ENCODE measurements around the gene EFTUD2.

The EFTUD2 gene

GRCh38 chr17:44887016-44887415 is 12.2 kb downstream of the EFTUD2 start:
- no peak for DNase-seq

GRCh38 chr17:44884941-44885340 is 14.3 kb downstream of the EFTUD2 start:
- DNase-seq, result no peak

- no peak for DNase-seq
Observed at GRCh38 chr17:44881145-44881544, 18.1 kb downstream of the EFTUD2 start.

GRCh38 chr17:44880062-44880461 is 19.2 kb downstream of the EFTUD2 start:
- DNase-seq, result no peak

GRCh38 chr17:44879376-44879775 is 19.9 kb downstream of the EFTUD2 start:
- DNase-seq, result no peak

GRCh38 chr17:44878627-44879221 is 20.5 kb downstream of the EFTUD2 start:
- no peak for DNase-seq

- no peak for DNase-seq
Observed at GRCh38 chr17:44877121-44877520, 22.1 kb downstream of the EFTUD2 start.

GRCh38 chr17:44875761-44876160 is 23.5 kb downstream of the EFTUD2 start:
- DNase-seq, result no peak

GRCh38 chr17:44872131-44872768 is 27.0 kb downstream of the EFTUD2 start:
- no peak for DNase-seq

GRCh38 chr17:44871556-44871955 is 27.7 kb downstream of the EFTUD2 start:
- no peak for DNase-seq

GRCh38 chr17:44867841-44868240 is 31.4 kb downstream of the EFTUD2 start:
- DNase-seq, result no peak

- no peak for DNase-seq
Observed at GRCh38 chr17:44865931-44866330, 33.3 kb downstream of the EFTUD2 start.

GRCh38 chr17:44865231-44865660 is 34.0 kb downstream of the EFTUD2 start:
- DNase-seq, result peak; percentile 87

GRCh38 chr17:44864831-44865230 is 34.4 kb downstream of the EFTUD2 start:
- no peak for DNase-seq

GRCh38 chr17:44863061-44863918 is 36.0 kb downstream of the EFTUD2 start:
- DNase-seq, result no peak

- no peak for DNase-seq
Observed at GRCh38 chr17:44862278-44862914, 36.8 kb downstream of the EFTUD2 start.

- DNase-seq, result no peak
Observed at GRCh38 chr17:44859701-44860100, 39.5 kb downstream of the EFTUD2 start.

- DNase-seq, result no peak
Observed at GRCh38 chr17:44854192-44854591, 45.1 kb downstream of the EFTUD2 start.

GRCh38 chr17:44850612-44851011 is 48.6 kb downstream of the EFTUD2 start:
- no peak for DNase-seq

GRCh38 chr17:44850025-44850424 is 49.2 kb downstream of the EFTUD2 start:
- no peak for DNase-seq

- DNase-seq, result no peak
Observed at GRCh38 chr17:44848961-44849489, 50.2 kb downstream of the EFTUD2 start.

- no peak for DNase-seq
Observed at GRCh38 chr17:44848257-44848795, 50.9 kb downstream of the EFTUD2 start.

GRCh38 chr17:44847586-44847985 is 51.7 kb downstream of the EFTUD2 start, which contains the start of gene HIGD1B:
TSS of gene HIGD1B (plus strand) at chr17:44847883. CDS start at chr17:44848153, 270 bp downstream.
- no peak for DNase-seq
